Measurements from ENCODE around the gene RASA4B. TPM values are rescaled to one million over a fixed set of nuclear protein-coding genes. Genes with fewer than 3 reads are reported as not detected.

Gene RASA4B
- total RNA-seq, 1 donor from 2014 or later, result 6.2 TPM

- H3K27ac Mint-ChIP-seq (ENCODE audit: unreplicated experiment), result peak overlapping the region; percentile 30
- no peak for TF ChIP-seq CTCF (IDR thresholded peaks at IDR 0.05; ENCODE audit: unreplicated experiment)
- no peak for DNase-seq (ENCODE audit: low spot score)
These were observed 45.2 kb downstream of the RASA4B start for GRCh38 chr7:102472126-102473041.

GRCh38 chr7:102471791-102472125 lies 45.8 kb downstream of the RASA4B start:
- Mint-ChIP-seq H3K27ac (ENCODE audit: unreplicated experiment) (peak overlapping the region; percentile 30), H3K9me3 (ENCODE audit: unreplicated experiment) (no peaks in the 10 kb centered on the region), H3K4me3 (ENCODE audit: unreplicated experiment) (no peak overlapping the region)

More at GRCh38 chr7:102472126-102473041, 45.2 kb downstream of the RASA4B start:
- peaks cover 9% of the 10 kb centered on the region for H3K36me3 Mint-ChIP-seq (ENCODE audit: low read depth, unreplicated experiment)
- H3K4me1 Mint-ChIP-seq (ENCODE audit: unreplicated experiment), result no peaks in the 10 kb centered on the region
- H3K4me3 Mint-ChIP-seq (ENCODE audit: unreplicated experiment), result no peak overlapping the region
- H3K9me3 Mint-ChIP-seq (ENCODE audit: unreplicated experiment), result no peaks in the 10 kb centered on the region
- H3K27me3 Mint-ChIP-seq (ENCODE audit: unreplicated experiment), result peaks cover 4% of the 10 kb centered on the region

GRCh38 chr7:102469972-102470825 lies 47.4 kb downstream of the RASA4B start:
- DNase-seq (ENCODE audit: low spot score), result no peak

More at GRCh38 chr7:102471791-102472125, 45.8 kb downstream of the RASA4B start:
- Mint-ChIP-seq H3K36me3 (ENCODE audit: low read depth, unreplicated experiment) (peaks cover 13% of the 10 kb centered on the region), H3K4me1 (ENCODE audit: unreplicated experiment) (peaks cover 3% of the 10 kb centered on the region), H3K27me3 (ENCODE audit: unreplicated experiment) (peaks cover 8% of the 10 kb centered on the region)
- no peak for DNase-seq (ENCODE audit: low spot score)
- no peak for TF ChIP-seq CTCF (IDR thresholded peaks at IDR 0.05; ENCODE audit: unreplicated experiment)

GRCh38 chr7:102469351-102469971 lies 48.1 kb downstream of the RASA4B start:
- Mint-ChIP-seq H3K36me3 (ENCODE audit: low read depth, unreplicated experiment) (peaks cover 15% of the 10 kb centered on the region), H3K4me1 (ENCODE audit: unreplicated experiment) (peaks cover 4% of the 10 kb centered on the region), H3K9me3 (ENCODE audit: unreplicated experiment) (no peaks in the 10 kb centered on the region), H3K27ac (ENCODE audit: unreplicated experiment) (no peak overlapping the region), H3K4me3 (ENCODE audit: unreplicated experiment) (no peak overlapping the region), H3K27me3 (ENCODE audit: unreplicated experiment) (peaks cover 9% of the 10 kb centered on the region)
- no peak for DNase-seq (ENCODE audit: low spot score)
- TF ChIP-seq CTCF (IDR thresholded peaks at IDR 0.05; ENCODE audit: unreplicated experiment), result no peak

More at GRCh38 chr7:102469972-102470825, 47.4 kb downstream of the RASA4B start:
- H3K4me3 Mint-ChIP-seq (ENCODE audit: unreplicated experiment), result peak overlapping the region; percentile 42
- peaks cover 4% of the 10 kb centered on the region for H3K4me1 Mint-ChIP-seq (ENCODE audit: unreplicated experiment)
- H3K27me3 Mint-ChIP-seq (ENCODE audit: unreplicated experiment), result peaks cover 8% of the 10 kb centered on the region
- H3K9me3 Mint-ChIP-seq (ENCODE audit: unreplicated experiment), result no peaks in the 10 kb centered on the region
- TF ChIP-seq CTCF (IDR thresholded peaks at IDR 0.05; ENCODE audit: unreplicated experiment), result no peak
- H3K27ac Mint-ChIP-seq (ENCODE audit: unreplicated experiment), result no peak overlapping the region
- H3K36me3 Mint-ChIP-seq (ENCODE audit: low read depth, unreplicated experiment), result peaks cover 15% of the 10 kb centered on the region
